HepG2 (cell line): ENCODE data around the gene DALRD3. TPM values are rescaled to one million over a fixed set of nuclear protein-coding genes. Genes with fewer than 3 reads are reported as not detected.

Experiments
- CREM ChIP-seq, 2 experiments: sonication (generic) in 1 of 2; formaldehyde crosslinking in 1 of 2; IDR thresholded peaks; 2 replicates each; pipeline versions ENCODE4 v1.4.0 to v1.6.1; 2016 to 2020; ENCODE audit warnings: antibody characterized with exemption in 1 of 2, mild to moderate bottlenecking in 1 of 2, missing genetic modification reagents in 1 of 2
- DR1 ChIP-seq: sonication (generic); formaldehyde crosslinking; IDR thresholded peaks from 2 replicates; pipeline ENCODE4 v1.8.0; 2021; ENCODE audit warnings: mild to moderate bottlenecking, missing genetic modification reagents, inconsistent platforms
- MED1 ChIP-seq: sonication (generic); formaldehyde crosslinking; IDR thresholded peaks from 2 replicates; pipeline ENCODE4 v1.4.0; 2020; ENCODE audit warnings: missing genetic modification reagents
- MEIS1 ChIP-seq: sonication (generic); formaldehyde crosslinking; IDR thresholded peaks from 2 replicates; pipeline ENCODE4 v1.9.0; 2021; ENCODE audit warnings: mild to moderate bottlenecking, missing genetic modification reagents, moderate library complexity, borderline replicate concordance
- MLXIP ChIP-seq: sonication (generic); formaldehyde crosslinking; IDR thresholded peaks from 2 replicates; pipeline ENCODE4 v1.9.0; 2021; ENCODE audit warnings: missing genetic modification reagents, borderline replicate concordance
- SMAD1 ChIP-seq: sonication (generic); formaldehyde crosslinking; IDR thresholded peaks from 2 replicates; pipeline ENCODE4 v1.4.0; 2020; ENCODE audit warnings: missing genetic modification reagents, low read depth, mild to moderate bottlenecking, borderline replicate concordance
- SP4 ChIP-seq: sonication (generic); formaldehyde crosslinking; IDR thresholded peaks from 2 replicates; pipeline ENCODE4 v1.8.1; 2023; ENCODE audit warnings: mild to moderate bottlenecking, missing genetic modification reagents
- TARDBP ChIP-seq: sonication (generic); formaldehyde crosslinking; IDR thresholded peaks from 2 replicates; pipeline ENCODE4 v1.8.0; 2022; ENCODE audit warnings: mild to moderate bottlenecking, missing genetic modification reagents
- ZNF646 ChIP-seq: sonication (generic); formaldehyde crosslinking; IDR thresholded peaks from 2 replicates; pipeline ENCODE4 v1.9.0; 2021; ENCODE audit warnings: mild to moderate bottlenecking, missing genetic modification reagents
- polyA plus RNA-seq, 8 experiments: library from polyadenylated mRNA; depleted of rRNA in 3 of 8; stranded (reverse) in 7 of 8; unstranded in 1 of 8; fragments of >200 nt; fragmentation: Illumina TruSeq in 4 of 8; extraction: Trizol in 4 of 8; gene quantifications; 2 replicates each; pipeline versions ENCODE4 v1.2.1 to v1.2.3, GENCODE V29; 2011 to 2016; ENCODE audit warnings: low read depth in 4 of 8, missing spikeins in 1 of 8, mixed read lengths in 1 of 8; ENCODE audit not compliant: insufficient read depth in 1 of 8
- total RNA-seq, 5 experiments: library from RNA; depleted of rRNA; stranded (reverse); fragments of >200 nt; fragmentation: Illumina TruSeq; extraction: Trizol; gene quantifications; 2 replicates each; pipeline ENCODE4 v1.2.3, GENCODE V29; 2016; ENCODE audit warnings: low read depth in 1 of 5
- TF ChIP-seq, protein P1 (sequence below): IDR thresholded peaks from 2 replicates; pipeline ENCODE4 v1.6.1; 2016; ENCODE audit warnings: missing biosample characterization, missing genetic modification reagents, low read depth
- TF ChIP-seq, protein P2 (sequence below): sonication (generic); formaldehyde crosslinking; IDR thresholded peaks from 2 replicates; pipeline ENCODE4 v1.4.0; 2020; ENCODE audit warnings: missing genetic modification reagents

The DALRD3 gene
- total and polyA plus RNA-seq, 2 of the 13 experiments (the other 11 are each of a cell fraction or from before 2014, with no cell fraction given), result 19.9 to 36.5 TPM

- TF ChIP-seq, protein P1, sequence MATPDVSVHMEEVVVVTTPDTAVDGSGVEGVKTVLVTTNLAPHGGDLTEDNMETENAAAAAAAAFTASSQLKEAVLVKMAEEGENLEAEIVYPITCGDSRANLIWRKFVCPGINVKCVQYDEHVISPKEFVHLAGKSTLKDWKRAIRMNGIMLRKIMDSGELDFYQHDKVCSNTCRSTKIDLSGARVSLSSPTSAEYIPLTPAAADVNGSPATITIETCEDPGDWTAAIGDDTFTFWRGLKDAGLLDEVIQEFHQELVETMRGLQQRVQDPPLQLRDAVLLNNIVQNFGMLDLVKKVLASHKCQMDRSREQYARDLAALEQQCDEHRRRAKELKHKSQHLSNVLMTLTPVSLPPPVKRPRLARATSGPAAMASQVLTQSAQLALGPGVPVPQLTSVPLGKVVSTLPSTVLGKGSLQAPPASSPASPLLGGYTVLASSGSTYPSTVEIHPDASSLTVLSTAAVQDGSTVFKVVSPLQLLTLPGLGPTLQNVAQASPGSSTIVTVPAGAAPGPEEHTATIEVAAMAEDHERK (CRISPR knock-in tag), result peak; percentile 74
- no peak for TF ChIP-seq DR1 (CRISPR knock-in tag)
- no peak for TF ChIP-seq ZNF646 (CRISPR knock-in tag)
- peak; percentile 71; the same call in 1 of the 2 replicates for TF ChIP-seq MLXIP (CRISPR knock-in tag)
- no peak for TF ChIP-seq MEIS1 (CRISPR knock-in tag)
- peak; percentile 46; the same call in 1 of the 2 replicates for TF ChIP-seq TARDBP
- TF ChIP-seq SP4, result no peak
- TF ChIP-seq MED1 (CRISPR knock-in tag), result peak; percentile 82
- TF ChIP-seq, protein P2, sequence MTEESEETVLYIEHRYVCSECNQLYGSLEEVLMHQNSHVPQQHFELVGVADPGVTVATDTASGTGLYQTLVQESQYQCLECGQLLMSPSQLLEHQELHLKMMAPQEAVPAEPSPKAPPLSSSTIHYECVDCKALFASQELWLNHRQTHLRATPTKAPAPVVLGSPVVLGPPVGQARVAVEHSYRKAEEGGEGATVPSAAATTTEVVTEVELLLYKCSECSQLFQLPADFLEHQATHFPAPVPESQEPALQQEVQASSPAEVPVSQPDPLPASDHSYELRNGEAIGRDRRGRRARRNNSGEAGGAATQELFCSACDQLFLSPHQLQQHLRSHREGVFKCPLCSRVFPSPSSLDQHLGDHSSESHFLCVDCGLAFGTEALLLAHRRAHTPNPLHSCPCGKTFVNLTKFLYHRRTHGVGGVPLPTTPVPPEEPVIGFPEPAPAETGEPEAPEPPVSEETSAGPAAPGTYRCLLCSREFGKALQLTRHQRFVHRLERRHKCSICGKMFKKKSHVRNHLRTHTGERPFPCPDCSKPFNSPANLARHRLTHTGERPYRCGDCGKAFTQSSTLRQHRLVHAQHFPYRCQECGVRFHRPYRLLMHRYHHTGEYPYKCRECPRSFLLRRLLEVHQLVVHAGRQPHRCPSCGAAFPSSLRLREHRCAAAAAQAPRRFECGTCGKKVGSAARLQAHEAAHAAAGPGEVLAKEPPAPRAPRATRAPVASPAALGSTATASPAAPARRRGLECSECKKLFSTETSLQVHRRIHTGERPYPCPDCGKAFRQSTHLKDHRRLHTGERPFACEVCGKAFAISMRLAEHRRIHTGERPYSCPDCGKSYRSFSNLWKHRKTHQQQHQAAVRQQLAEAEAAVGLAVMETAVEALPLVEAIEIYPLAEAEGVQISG, result peak; percentile 100
- TF ChIP-seq SMAD1 (CRISPR knock-in tag), result no peak; the same call in 1 of the 2 replicates
- no peak; the same call in 1 of the 2 replicates for TF ChIP-seq CREM (IDR thresholded peaks at IDR 0.05)
- no peak for TF ChIP-seq CREM (CRISPR knock-in tag; IDR thresholded peaks at IDR 0.05)
These were observed 3.7 kb upstream of the DALRD3 start, which contains the start of gene NDUFAF3 (continued) for GRCh38 chr3:49021813-49022687.
